ENCODE data around the gene TTYH1.

Gene TTYH1

GRCh38 chr19:54391589-54392061, 23.6 kb upstream of the TTYH1 start:
- no peak for FAIRE-seq
- no peak for DNase-seq (ENCODE audit: insufficient read length, low spot score)

GRCh38 chr19:54392105-54392504, 23.2 kb upstream of the TTYH1 start:
- FAIRE-seq (no peak), DNase-seq (ENCODE audit: insufficient read length, low spot score) (no peak)

GRCh38 chr19:54393381-54393780, 21.9 kb upstream of the TTYH1 start:
- DNase-seq (ENCODE audit: insufficient read length, low spot score): no peak
- no peak for FAIRE-seq

GRCh38 chr19:54395685-54396084, 19.6 kb upstream of the TTYH1 start:
- FAIRE-seq (no peak), DNase-seq (ENCODE audit: insufficient read length, low spot score) (no peak)

GRCh38 chr19:54399189-54399588, 16.1 kb upstream of the TTYH1 start:
- no peak for FAIRE-seq
- DNase-seq (ENCODE audit: insufficient read length, low spot score): no peak

GRCh38 chr19:54400913-54401312, 14.4 kb upstream of the TTYH1 start:
- DNase-seq (ENCODE audit: insufficient read length, low spot score) (no peak), FAIRE-seq (no peak)

- DNase-seq (ENCODE audit: insufficient read length, low spot score): no peak
- no peak for FAIRE-seq
Observed at GRCh38 chr19:54403054-54403453, 12.2 kb upstream of the TTYH1 start.

GRCh38 chr19:54405628-54406027, 9.6 kb upstream of the TTYH1 start:
- DNase-seq (ENCODE audit: insufficient read length, low spot score) (no peak), FAIRE-seq (no peak)

- DNase-seq (ENCODE audit: insufficient read length, low spot score) (no peak), FAIRE-seq (no peak)
Observed at GRCh38 chr19:54407780-54408179, 7.5 kb upstream of the TTYH1 start.

GRCh38 chr19:54408456-54409026, 6.7 kb upstream of the TTYH1 start:
- no peak for FAIRE-seq

GRCh38 chr19:54411033-54411432, 4.2 kb upstream of the TTYH1 start:
- DNase-seq (ENCODE audit: insufficient read length, low spot score): no peak

More at GRCh38 chr19:54408456-54409026, 6.7 kb upstream of the TTYH1 start:
- no peak for DNase-seq (ENCODE audit: insufficient read length, low spot score)

GRCh38 chr19:54412877-54413276, 2.4 kb upstream of the TTYH1 start:
- FAIRE-seq (no peak), DNase-seq (ENCODE audit: insufficient read length, low spot score) (no peak)

More at GRCh38 chr19:54411033-54411432, 4.2 kb upstream of the TTYH1 start:
- no peak for FAIRE-seq

- DNase-seq (ENCODE audit: insufficient read length, low spot score) (no peak), FAIRE-seq (no peak)
Observed at GRCh38 chr19:54414156-54414555, 1.1 kb upstream of the TTYH1 start.

- DNase-seq (ENCODE audit: insufficient read length, low spot score) (no peak), FAIRE-seq (no peak)
Observed at GRCh38 chr19:54415901-54416673, 823 bp downstream of the TTYH1 start.

GRCh38 chr19:54416695-54417491, 1.6 kb downstream of the TTYH1 start:
- DNase-seq (ENCODE audit: insufficient read length, low spot score) (no peak), FAIRE-seq (no peak)

- FAIRE-seq (no peak), DNase-seq (ENCODE audit: insufficient read length, low spot score) (no peak)
Observed at GRCh38 chr19:54418030-54418929, 3.0 kb downstream of the TTYH1 start.

GRCh38 chr19:54418930-54419800, 3.9 kb downstream of the TTYH1 start:
- DNase-seq (ENCODE audit: insufficient read length, low spot score) (no peak), FAIRE-seq (no peak)

- FAIRE-seq (no peak), DNase-seq (ENCODE audit: insufficient read length, low spot score) (no peak)
Observed at GRCh38 chr19:54420068-54420382, 4.8 kb downstream of the TTYH1 start.

- no peak for FAIRE-seq
- DNase-seq (ENCODE audit: insufficient read length, low spot score): no peak
Observed at GRCh38 chr19:54420383-54421168, 5.3 kb downstream of the TTYH1 start.

Data from GM19239 (cell line).